ENCODE data around the gene DEPDC1B.
"Not testable (repeated sequence)": the region's sequence is repeated elsewhere in the genome, so short reads cannot be mapped to it uniquely, and the experiment has no call there.

DNA sequence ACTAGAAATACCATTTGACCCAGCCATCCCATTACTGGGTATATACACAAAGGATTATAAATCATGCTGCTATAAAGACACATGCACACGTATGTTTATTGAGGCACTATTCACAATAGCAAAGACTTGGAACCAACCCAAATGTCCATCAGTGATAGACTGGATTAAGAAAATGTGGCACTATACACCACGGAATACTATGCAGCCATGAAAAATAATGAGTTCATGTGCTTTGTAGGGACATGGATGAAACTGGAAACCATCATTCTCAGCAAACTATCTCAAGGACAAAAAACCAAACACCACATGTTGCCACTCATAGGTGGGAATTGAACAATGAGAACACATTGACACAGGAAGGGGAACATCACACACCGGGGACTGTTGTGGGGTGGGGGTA lies 79.2 kb downstream of the DEPDC1B start:
- TF ChIP-seq, protein P1, sequence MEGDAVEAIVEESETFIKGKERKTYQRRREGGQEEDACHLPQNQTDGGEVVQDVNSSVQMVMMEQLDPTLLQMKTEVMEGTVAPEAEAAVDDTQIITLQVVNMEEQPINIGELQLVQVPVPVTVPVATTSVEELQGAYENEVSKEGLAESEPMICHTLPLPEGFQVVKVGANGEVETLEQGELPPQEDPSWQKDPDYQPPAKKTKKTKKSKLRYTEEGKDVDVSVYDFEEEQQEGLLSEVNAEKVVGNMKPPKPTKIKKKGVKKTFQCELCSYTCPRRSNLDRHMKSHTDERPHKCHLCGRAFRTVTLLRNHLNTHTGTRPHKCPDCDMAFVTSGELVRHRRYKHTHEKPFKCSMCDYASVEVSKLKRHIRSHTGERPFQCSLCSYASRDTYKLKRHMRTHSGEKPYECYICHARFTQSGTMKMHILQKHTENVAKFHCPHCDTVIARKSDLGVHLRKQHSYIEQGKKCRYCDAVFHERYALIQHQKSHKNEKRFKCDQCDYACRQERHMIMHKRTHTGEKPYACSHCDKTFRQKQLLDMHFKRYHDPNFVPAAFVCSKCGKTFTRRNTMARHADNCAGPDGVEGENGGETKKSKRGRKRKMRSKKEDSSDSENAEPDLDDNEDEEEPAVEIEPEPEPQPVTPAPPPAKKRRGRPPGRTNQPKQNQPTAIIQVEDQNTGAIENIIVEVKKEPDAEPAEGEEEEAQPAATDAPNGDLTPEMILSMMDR (IDR thresholded peaks at IDR 0.05): not testable (repeated sequence)
- not testable (repeated sequence) for TF ChIP-seq POLR2A, EP300, POLR2AphosphoS5 (IDR thresholded peaks at IDR 0.05)
